Stimulated activated memory B cell treated with anti-CD40 and anti-IgM and Interleukin-4, amounts not matched to agents 10 μg/mL and 1 μg/mL and 100 μg/mL, for 72 hours (primary cell): ENCODE measurements around the gene RYK.

Source experiments
- ATAC-seq: fragments of 150-1000 bp; cut with Tn5 transposase; 2 replicates; pipeline ENCODE4 v1.10.0; 2021
- H3K27ac Mint-ChIP-seq: one replicate; pipeline ENCODE4 v1.8.0; 2022; ENCODE audit warnings: mild to moderate bottlenecking, mixed read lengths
- H3K27me3 Mint-ChIP-seq: one replicate; pipeline ENCODE4 v1.8.0; 2022; ENCODE audit warnings: mixed read lengths
- H3K36me3 Mint-ChIP-seq: one replicate; pipeline ENCODE4 v1.8.0; 2022; ENCODE audit warnings: mixed read lengths
- H3K4me1 Mint-ChIP-seq: one replicate; pipeline ENCODE4 v1.8.0; 2022; ENCODE audit warnings: mixed read lengths
- H3K4me3 Mint-ChIP-seq: one replicate; pipeline ENCODE4 v1.8.0; 2022; ENCODE audit warnings: mild to moderate bottlenecking, moderate library complexity, mixed read lengths
- H3K9me3 Mint-ChIP-seq: one replicate; pipeline ENCODE4 v1.8.0; 2022; ENCODE audit warnings: mixed read lengths

The RYK gene

DNA sequence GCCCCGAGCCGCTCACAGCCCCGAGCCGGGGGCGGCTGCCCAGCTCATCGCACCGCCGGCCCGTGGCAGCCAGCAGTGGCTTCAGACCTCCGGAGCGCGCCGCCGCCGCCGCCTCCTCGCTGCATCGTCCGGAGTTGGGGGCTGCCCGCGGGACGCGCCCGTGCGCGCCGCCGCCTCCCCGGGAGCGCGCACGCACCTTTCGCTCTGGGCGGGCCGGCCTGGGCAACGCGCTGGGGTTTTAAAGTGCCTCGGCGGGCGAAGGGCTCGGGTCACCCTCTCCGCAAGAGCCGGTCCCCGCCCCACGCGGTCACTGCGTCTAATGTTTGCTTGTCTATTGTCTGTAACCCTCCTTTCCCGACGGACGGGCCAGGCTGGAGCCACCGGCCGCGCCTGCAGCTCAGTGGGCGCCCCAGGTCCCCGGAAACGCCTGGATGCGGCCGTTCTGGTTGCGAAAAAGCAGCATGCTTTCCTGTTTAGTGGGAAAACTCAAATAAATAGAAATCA is at the start of gene RYK:
RYK (minus strand) TSS at position 143 of the 504 bp plus-strand sequence. CDS start 205 bp downstream, outside the sequence.
- Mint-ChIP-seq H3K27ac (peak within 1 kb of the TSS; percentile 86), H3K36me3 (peaks cover 8% of the 10 kb centered on the region), H3K4me1 (peaks cover 70% of the 10 kb centered on the region), H3K9me3 (no peaks in the 10 kb centered on the region), H3K27me3 (no peaks in the 10 kb centered on the region), H3K4me3 (peak within 1 kb of the TSS; percentile 99)
- ATAC-seq, result peak; percentile 93

DNA sequence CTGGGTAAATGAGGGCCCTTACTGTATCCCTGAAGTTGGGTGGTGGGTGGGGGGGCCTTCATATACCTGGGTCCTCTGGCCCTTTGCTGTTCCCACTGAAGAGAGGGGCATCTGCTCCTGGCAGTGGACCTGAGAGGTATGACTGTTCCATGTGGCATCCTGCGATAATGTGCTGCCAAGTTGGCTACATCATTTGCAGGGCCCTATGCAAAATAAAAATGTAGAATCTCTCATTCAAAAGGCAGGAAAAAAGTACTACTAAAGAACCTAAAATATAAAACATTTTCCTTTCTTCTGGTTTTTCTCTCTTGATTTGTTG is 49.2 kb upstream of the RYK start:
- Mint-ChIP-seq H3K4me3 (no peak overlapping the region), H3K27me3 (peaks cover 3% of the 10 kb centered on the region), H3K27ac (no peak overlapping the region), H3K4me1 (no peaks in the 10 kb centered on the region), H3K9me3 (peaks cover 3% of the 10 kb centered on the region), H3K36me3 (no peaks in the 10 kb centered on the region)
- no peak for ATAC-seq

DNA sequence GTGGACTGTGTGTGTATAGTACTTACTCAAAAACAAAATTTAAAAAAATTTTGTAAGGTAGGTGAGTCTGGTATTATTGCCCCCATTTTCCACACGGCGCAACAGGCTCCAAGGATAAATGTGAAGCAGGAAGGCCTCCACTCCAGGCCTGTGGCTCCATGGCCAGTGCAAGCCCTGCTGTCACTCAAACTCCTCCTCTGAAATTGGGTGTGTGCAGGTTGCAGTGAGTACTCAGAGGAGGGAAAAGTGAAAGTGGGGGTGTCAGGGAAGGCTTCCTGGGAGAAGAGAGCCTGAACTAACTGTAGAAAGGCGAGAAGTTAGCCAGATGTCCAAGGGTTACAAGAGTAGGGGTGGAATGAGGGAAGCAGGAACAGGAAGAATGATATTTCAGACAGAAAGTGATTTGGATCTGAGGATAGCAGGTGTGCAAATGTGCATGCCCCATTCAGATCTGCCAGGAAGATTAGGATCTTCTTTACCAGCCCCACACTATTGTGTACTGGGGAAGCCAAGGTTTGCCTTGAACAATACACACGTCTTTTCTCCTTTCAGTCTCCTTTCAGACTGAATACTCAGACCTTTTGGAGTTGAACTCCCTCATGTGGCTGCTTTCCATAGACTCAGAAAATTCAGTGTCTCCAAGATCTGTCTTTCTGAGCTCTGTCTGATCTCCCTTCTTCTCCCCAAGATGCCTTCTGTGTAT is 48.7 kb upstream of the RYK start:
- Mint-ChIP-seq H3K27me3 (no peaks in the 10 kb centered on the region), H3K36me3 (no peaks in the 10 kb centered on the region), H3K9me3 (peaks cover 3% of the 10 kb centered on the region), H3K4me1 (no peaks in the 10 kb centered on the region), H3K4me3 (no peak overlapping the region), H3K27ac (no peak overlapping the region)
- no peak for ATAC-seq

DNA sequence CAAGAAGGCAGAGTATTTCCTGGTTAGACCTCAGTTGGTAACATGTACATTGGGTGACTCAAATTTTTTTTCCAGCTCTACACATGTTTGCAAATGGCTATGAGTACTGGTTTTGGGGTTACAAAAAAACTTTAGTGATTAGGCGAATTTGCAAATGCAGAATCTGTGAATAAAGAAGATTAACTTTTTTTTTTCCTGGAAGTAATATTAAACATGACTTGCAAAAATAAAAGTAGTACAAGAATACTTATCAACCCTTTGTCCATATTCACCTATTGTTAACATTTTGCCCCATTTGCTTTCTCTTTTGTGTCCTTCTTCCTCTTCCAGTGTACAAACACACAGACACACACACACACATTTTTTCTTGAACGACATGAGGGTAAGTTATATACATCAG is 47.6 kb upstream of the RYK start:
- Mint-ChIP-seq H3K27ac (no peak overlapping the region), H3K4me3 (no peak overlapping the region), H3K27me3 (no peaks in the 10 kb centered on the region), H3K36me3 (no peaks in the 10 kb centered on the region), H3K9me3 (peaks cover 3% of the 10 kb centered on the region), H3K4me1 (no peaks in the 10 kb centered on the region)
- ATAC-seq, result no peak

DNA sequence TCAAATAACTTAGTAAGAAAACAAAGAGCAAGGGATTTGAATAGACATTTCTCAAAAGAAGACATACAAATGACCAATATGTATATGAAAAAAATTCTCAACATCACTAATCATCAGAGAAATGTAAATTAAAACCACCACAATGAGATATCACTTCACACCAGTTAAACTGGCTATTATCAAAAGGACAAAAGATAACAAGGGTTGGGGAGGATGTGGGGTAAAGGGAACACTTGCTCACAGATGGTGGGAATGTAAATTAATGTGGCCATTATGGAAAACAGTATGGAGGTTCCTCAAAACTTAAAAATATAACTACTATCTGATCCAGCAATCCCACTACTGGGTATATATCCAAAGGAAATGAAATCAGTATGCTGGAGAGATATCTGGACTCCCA is 46.0 kb upstream of the RYK start:
- no peak overlapping the region for H3K27ac Mint-ChIP-seq
- peaks cover 3% of the 10 kb centered on the region for H3K9me3 Mint-ChIP-seq

DNA sequence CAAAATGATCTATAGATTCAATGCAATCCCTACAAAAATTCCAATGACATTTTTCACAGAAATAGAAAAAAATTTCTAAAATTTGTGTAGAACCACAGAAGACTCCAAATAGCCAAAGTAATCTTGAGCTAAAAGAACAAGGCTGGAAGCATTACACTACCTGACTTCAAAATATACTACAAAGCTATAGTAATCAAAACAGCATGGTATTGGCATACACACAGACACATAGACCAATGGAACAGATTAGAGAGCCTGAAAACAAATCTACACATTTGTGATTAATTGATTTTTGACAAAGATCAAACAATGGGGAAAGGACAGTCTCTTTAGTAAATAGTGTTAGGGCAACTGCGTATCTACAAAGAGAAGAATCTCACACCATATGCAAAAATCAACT is 45.3 kb upstream of the RYK start:
- Mint-ChIP-seq H3K27me3 (no peaks in the 10 kb centered on the region), H3K4me3 (no peak overlapping the region), H3K9me3 (peaks cover 3% of the 10 kb centered on the region), H3K4me1 (no peaks in the 10 kb centered on the region), H3K36me3 (no peaks in the 10 kb centered on the region), H3K27ac (no peak overlapping the region)
- no peak for ATAC-seq

More for the DNA sequence above, 46.0 kb upstream of the RYK start:
- no peaks in the 10 kb centered on the region for H3K36me3 Mint-ChIP-seq
- no peaks in the 10 kb centered on the region for H3K27me3 Mint-ChIP-seq
- no peak for ATAC-seq
- H3K4me3 Mint-ChIP-seq, result no peak overlapping the region
- no peaks in the 10 kb centered on the region for H3K4me1 Mint-ChIP-seq

DNA sequence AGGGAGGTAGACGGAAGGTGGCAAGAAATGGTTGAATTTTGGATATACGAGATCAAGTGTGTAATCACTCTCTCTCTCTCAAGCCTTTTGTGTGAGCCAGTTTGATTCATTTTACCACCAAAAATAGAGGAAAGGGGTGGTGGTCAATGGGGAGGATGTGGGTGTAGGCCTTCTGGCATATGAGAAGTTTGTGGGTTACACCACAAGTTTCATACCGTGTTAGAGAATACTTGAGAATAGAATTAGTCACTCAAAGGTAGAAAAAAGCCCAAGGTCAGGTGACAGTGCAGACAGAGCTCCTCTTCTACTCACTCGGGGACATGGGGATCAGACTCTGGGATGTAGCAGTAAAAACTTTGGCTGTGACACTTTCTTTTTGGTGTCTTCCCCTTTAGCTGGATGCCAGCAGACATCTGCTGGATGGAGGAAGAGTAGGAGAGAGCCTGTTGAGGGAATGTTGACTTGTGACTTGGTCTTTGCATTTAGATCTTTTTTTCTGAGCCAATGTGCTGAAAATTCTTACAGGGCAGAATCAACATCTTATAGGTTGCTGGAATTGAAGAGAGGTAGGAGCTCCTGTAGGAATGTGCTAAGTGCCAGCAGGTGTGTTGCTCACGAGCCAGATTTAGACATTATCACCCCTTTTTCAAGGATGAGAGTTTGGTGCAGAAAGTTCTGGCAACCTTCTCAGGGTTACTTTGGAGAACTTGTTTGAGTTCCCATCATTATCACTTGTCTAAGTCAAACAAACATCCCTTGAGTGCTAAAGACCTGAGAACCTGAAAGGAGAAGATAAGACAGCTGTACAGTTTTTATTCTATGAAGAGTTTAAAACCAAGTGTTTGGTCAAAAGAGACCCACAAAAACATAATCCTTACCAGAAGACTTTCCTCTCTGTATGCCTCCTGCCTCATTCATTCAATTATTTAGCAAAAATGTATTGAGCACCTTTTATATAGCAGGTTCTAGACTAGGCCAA is 43.9 kb upstream of the RYK start:
- no peak overlapping the region for H3K27ac Mint-ChIP-seq
- H3K4me3 Mint-ChIP-seq, result no peak overlapping the region
- no peaks in the 10 kb centered on the region for H3K27me3 Mint-ChIP-seq
- H3K36me3 Mint-ChIP-seq, result no peaks in the 10 kb centered on the region
- H3K9me3 Mint-ChIP-seq, result peaks cover 3% of the 10 kb centered on the region
- peak; percentile 99 for ATAC-seq
- H3K4me1 Mint-ChIP-seq, result no peaks in the 10 kb centered on the region

DNA sequence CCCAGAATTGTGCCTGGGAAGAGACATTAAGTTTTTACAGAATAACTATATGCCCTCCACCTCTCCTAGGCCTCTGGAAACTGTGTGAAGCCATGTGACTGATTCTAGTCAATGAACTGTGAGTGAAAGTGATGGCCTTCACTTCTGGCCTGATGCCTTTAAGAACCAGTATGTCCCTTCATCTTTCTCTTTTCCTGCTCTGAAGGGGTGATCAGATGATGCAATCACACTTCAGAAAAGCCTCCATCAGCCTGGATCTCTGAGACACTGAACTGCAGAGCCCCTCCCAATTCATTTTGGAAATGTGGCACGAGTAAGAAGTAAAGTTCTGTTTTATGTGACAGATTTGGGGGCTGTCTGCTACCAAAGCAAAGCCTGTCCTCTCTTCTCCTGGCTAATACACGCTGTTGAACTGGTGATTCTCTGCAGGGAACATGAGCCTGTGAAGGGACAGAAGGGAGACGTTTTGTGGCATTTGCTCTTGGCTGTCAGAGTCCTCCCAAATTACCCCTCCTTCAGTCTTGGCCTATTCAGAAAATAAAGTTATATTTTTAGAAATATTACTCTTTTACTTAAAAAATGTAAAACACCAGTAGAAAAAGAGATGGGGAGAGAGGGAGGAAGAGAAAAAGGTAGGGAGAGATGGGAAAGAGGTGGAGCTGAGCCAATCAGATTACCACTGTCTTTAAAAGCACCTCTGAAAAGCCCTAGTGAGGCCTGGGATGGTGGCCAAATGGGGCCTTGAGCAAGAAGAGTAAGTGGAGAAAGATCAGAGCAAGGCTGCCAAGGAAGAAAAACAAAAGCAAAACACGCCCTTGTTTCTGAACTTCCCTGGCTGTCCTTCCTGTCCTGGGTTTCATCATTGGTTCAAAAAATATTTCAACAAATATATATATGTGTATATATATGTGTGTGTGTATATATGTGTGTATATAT is 40.9 kb upstream of the RYK start:
- H3K9me3 Mint-ChIP-seq, result peaks cover 3% of the 10 kb centered on the region
- H3K27me3 Mint-ChIP-seq, result peaks cover 14% of the 10 kb centered on the region

DNA sequence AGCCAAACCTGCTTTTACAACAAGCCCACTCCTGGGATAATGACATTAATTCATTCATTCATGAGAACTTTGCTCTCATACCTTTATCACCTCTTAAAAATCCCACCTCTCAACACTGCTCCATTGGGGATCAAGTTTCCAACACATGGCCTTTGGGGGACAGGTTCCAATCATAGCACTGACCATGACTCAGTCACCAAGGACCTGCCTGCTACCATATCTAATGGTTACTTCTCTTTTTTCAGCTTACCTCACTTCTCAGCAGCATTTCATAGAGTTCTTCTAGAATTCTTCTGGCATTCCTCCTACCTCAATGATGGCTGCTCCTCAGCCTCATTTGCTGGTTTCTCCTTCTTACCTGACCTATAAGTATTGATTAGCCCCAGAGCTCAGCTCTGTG is 36.9 kb upstream of the RYK start:
- no peak overlapping the region for H3K4me3 Mint-ChIP-seq
- no peak overlapping the region for H3K27ac Mint-ChIP-seq
- H3K9me3 Mint-ChIP-seq, result no peaks in the 10 kb centered on the region
- no peaks in the 10 kb centered on the region for H3K36me3 Mint-ChIP-seq
- no peaks in the 10 kb centered on the region for H3K4me1 Mint-ChIP-seq
- peaks cover 24% of the 10 kb centered on the region for H3K27me3 Mint-ChIP-seq
- ATAC-seq, result no peak

More for the DNA sequence above, 40.9 kb upstream of the RYK start:
- H3K4me3 Mint-ChIP-seq, result no peak overlapping the region
- H3K4me1 Mint-ChIP-seq, result no peaks in the 10 kb centered on the region
- no peaks in the 10 kb centered on the region for H3K36me3 Mint-ChIP-seq
- H3K27ac Mint-ChIP-seq, result no peak overlapping the region
- ATAC-seq, result no peak

DNA sequence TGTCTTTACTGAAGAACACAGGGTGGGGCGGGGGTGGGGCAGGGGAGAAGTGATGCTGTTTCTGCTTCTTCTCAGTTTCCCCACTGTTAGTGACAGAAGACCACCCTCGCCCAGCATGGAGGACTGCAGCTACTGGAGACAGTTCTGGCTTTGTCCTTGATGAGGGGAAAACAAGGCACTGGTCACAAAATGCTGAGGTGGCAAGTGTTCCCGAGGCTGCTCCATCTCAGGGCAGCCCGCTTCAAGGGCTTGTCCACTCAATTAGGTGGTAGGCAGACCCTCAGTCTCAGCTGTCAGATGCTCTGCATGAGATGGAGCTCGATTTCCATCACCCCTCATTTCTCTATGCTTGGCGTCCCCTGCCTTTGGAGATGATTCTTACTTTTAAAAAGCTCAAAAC is 33.8 kb upstream of the RYK start:
- Mint-ChIP-seq H3K27ac (no peak overlapping the region), H3K9me3 (no peaks in the 10 kb centered on the region), H3K4me1 (no peaks in the 10 kb centered on the region), H3K36me3 (no peaks in the 10 kb centered on the region), H3K4me3 (no peak overlapping the region), H3K27me3 (peaks cover 39% of the 10 kb centered on the region)
- ATAC-seq, result no peak

DNA sequence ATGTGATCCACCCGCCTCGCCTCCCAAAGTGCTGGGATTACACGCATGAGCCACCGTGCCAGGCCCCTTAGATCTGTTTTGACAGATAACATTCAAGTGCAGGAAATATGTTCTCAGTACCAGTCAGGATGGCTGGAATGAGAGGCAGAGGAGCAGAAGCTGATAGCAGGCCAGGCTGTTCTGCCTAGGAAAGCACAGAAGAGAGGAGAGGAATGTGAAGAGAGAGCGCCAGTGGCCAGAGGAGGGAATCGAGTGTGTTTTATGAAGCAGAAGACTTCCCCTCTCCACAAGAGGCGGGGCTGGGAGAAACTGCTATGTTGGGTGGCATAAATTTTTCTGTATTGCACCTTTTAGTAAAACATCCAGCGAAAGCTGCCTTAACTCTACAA is 32.0 kb upstream of the RYK start:
- no peaks in the 10 kb centered on the region for H3K9me3 Mint-ChIP-seq
- no peak overlapping the region for H3K4me3 Mint-ChIP-seq
- no peaks in the 10 kb centered on the region for H3K4me1 Mint-ChIP-seq
- peaks cover 30% of the 10 kb centered on the region for H3K27me3 Mint-ChIP-seq
- H3K27ac Mint-ChIP-seq, result no peak overlapping the region
- H3K36me3 Mint-ChIP-seq, result no peaks in the 10 kb centered on the region
- no peak for ATAC-seq

DNA sequence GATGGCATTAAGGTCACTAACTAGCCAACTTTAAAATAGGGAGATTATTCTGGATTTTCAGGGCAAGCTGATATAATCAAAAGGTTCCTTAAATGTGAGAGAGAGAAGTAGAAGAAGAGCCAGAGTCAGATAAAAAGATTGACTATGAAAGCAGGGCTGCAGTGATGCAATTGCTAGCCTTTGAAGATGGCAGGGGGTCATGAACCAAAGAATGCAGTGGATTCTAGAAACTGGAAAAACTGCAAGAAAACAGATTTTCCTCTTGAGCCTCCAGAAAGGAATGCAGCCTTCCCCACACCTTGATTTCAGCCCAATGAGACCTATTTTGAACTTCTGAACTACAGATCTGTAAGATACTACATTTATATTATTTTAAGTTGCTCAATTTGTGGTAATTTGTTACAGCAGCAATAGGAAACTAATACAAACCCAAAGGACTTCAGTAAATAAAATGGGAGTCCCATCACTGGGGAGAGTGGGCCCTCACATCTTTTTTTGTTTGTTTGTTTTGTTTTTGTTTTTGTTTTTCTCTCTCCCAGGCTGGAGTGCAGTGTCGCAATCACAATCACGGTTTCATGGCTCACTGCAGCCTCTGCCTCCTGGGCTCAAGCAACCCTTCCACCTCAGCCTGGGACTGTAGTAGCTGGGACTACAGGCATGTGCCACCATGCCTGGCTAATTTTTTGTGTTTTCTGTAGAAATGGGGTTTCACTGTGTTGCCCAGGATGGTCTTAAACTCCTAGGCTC is 31.4 kb upstream of the RYK start:
- no peak overlapping the region for H3K4me3 Mint-ChIP-seq
- H3K27me3 Mint-ChIP-seq, result peaks cover 33% of the 10 kb centered on the region
- no peak for ATAC-seq
- no peaks in the 10 kb centered on the region for H3K36me3 Mint-ChIP-seq
- H3K9me3 Mint-ChIP-seq, result no peaks in the 10 kb centered on the region
- no peaks in the 10 kb centered on the region for H3K4me1 Mint-ChIP-seq
- H3K27ac Mint-ChIP-seq, result no peak overlapping the region

DNA sequence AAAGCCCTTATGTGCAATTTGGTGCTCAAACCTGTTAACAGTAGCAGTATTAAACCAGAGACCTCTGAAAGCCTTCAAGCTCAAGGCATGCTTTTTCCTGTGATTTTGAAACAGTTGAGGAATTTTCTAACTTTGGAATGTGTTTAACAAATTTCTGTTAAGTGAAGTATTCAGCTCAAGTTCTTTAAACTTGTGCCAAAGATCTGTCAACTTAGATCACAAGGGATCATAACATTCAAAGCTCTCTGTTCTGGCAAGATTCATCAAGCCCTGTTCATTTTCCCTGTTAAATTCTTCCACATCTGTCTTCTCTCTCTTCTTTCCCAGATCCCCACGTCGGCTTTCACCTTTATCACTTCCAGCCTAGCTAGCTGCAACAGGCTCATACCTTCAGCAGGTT is 28.8 kb upstream of the RYK start:
- no peak overlapping the region for H3K27ac Mint-ChIP-seq
- peaks cover 54% of the 10 kb centered on the region for H3K27me3 Mint-ChIP-seq
- H3K9me3 Mint-ChIP-seq, result no peaks in the 10 kb centered on the region
- no peaks in the 10 kb centered on the region for H3K36me3 Mint-ChIP-seq
- ATAC-seq, result no peak
- no peak overlapping the region for H3K4me3 Mint-ChIP-seq
- no peaks in the 10 kb centered on the region for H3K4me1 Mint-ChIP-seq

DNA sequence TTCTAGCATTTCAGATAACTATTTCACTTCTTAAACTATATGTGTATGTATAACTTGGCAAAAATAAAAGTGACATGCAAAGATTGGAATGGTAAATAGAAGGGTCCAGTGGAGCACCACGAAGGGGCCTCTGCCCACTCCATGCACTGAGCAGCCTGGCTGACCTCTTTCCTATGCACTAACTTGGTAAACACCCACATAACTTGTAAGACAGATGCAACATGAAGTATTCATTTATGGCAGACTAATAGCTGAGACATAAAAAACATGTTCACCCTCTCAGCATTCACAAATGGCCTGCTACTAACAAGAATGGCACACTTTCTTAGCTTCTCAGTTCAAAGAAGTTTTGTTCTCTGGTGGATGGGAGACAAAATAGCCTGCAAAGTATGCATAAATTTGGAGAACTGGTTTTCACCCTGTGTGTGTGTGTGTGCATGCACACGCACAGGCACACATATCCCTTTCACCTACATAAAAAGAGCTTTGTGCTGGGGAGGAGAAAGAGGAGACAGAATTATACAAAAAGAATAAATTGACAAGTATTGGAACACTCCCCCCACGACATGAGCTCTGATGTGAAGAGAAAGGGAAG is 26.5 kb upstream of the RYK start:
- Mint-ChIP-seq H3K27ac (no peak overlapping the region), H3K27me3 (peaks cover 68% of the 10 kb centered on the region), H3K9me3 (peaks cover 3% of the 10 kb centered on the region), H3K4me1 (no peaks in the 10 kb centered on the region), H3K36me3 (peaks cover 5% of the 10 kb centered on the region), H3K4me3 (no peak overlapping the region)
- ATAC-seq, result no peak
